Endothelial cell (in vitro differentiated cells): ENCODE data around the gene XPO4. TPM values are rescaled to one million over a fixed set of nuclear protein-coding genes. Genes with fewer than 3 reads are reported as not detected.

Experiments used
- DNase-seq: peaks from one replicate; pipeline ENCODE4 v3.0.0; 2021; ENCODE audit warnings: low spot score
- H3K27ac Mint-ChIP-seq: one replicate; pipeline ENCODE4 v1.8.0; 2021; ENCODE audit warnings: mixed read lengths, inconsistent platforms; ENCODE audit not compliant: unreplicated experiment
- H3K27me3 Mint-ChIP-seq: one replicate; pipeline ENCODE4 v1.8.0; 2021; ENCODE audit warnings: mild to moderate bottlenecking, moderate library complexity, mixed read lengths, inconsistent platforms; ENCODE audit not compliant: unreplicated experiment
- H3K36me3 Mint-ChIP-seq: one replicate; pipeline ENCODE4 v1.8.0; 2021; ENCODE audit warnings: mild to moderate bottlenecking, low read depth, mixed read lengths, inconsistent platforms; ENCODE audit not compliant: unreplicated experiment
- H3K4me1 Mint-ChIP-seq: one replicate; pipeline ENCODE4 v1.8.0; 2021; ENCODE audit warnings: mild to moderate bottlenecking, mixed read lengths, inconsistent platforms; ENCODE audit not compliant: unreplicated experiment
- H3K4me3 Mint-ChIP-seq: one replicate; pipeline ENCODE4 v1.8.0; 2021; ENCODE audit warnings: mild to moderate bottlenecking, mixed read lengths, inconsistent platforms; ENCODE audit not compliant: unreplicated experiment
- H3K9me3 Mint-ChIP-seq: one replicate; pipeline ENCODE4 v1.8.0; 2021; ENCODE audit warnings: mixed read lengths, inconsistent platforms; ENCODE audit not compliant: unreplicated experiment
- CTCF ChIP-seq: fragments of 200-600 bp; sonication (generic); IDR thresholded peaks from one replicate; pipeline ENCODE4 v1.5.0; 2021; ENCODE audit warnings: antibody characterized with exemption; ENCODE audit not compliant: unreplicated experiment
- total RNA-seq: library from RNA; stranded (reverse); fragmentation: NEBNext Ultra II Directional; extraction: Animal tissue kit (Norgen Biotek cat#: 25700); gene quantifications from one replicate; pipeline ENCODE4 v1.2.1, GENCODE V29; 2021; ENCODE audit not compliant: unreplicated experiment

The XPO4 gene
- total RNA-seq, 1 donor from 2014 or later = 18.0 TPM

DNA sequence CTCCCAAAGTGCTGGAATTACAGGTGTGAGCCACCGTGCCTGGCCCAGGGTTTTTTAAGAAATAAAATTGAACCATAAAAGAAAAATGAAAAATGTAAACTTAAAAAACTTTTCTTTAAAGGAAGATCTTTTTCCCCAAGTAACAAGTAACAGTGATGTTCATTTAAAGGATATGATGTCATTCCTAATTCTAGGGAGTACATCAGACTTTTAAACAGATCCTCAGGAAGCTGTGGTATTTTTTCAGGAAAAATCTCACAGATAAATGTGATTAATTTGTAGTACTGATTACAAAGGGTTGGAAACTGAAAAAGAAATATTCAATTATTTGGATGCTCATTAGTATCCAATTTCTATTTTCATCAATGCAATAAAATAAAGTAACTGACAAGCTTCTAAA is 114.2 kb downstream of the XPO4 start:
- Mint-ChIP-seq H3K27ac (no peak overlapping the region), H3K27me3 (peaks cover 7% of the 10 kb centered on the region), H3K4me3 (no peak overlapping the region), H3K36me3 (peaks cover 21% of the 10 kb centered on the region), H3K4me1 (peaks cover 33% of the 10 kb centered on the region), H3K9me3 (no peaks in the 10 kb centered on the region)
- no peak for TF ChIP-seq CTCF
- no peak for DNase-seq

GRCh38 chr13:20787180-20787579 is 115.4 kb downstream of the XPO4 start:
- peaks cover 25% of the 10 kb centered on the region for H3K36me3 Mint-ChIP-seq

GRCh38 chr13:20782116-20782708 is 120.3 kb downstream of the XPO4 start:
- Mint-ChIP-seq H3K36me3 (peaks cover 18% of the 10 kb centered on the region), H3K9me3 (no peaks in the 10 kb centered on the region), H3K27ac (no peak overlapping the region), H3K4me1 (peaks cover 13% of the 10 kb centered on the region), H3K4me3 (no peak overlapping the region), H3K27me3 (peaks cover 4% of the 10 kb centered on the region)
- no peak for TF ChIP-seq CTCF
- no peak for DNase-seq

More at GRCh38 chr13:20787180-20787579, 115.4 kb downstream of the XPO4 start:
- no peak for TF ChIP-seq CTCF
- H3K4me3 Mint-ChIP-seq = no peak overlapping the region
- H3K9me3 Mint-ChIP-seq = no peaks in the 10 kb centered on the region
- no peak for DNase-seq
- H3K27me3 Mint-ChIP-seq = peaks cover 7% of the 10 kb centered on the region
- H3K27ac Mint-ChIP-seq = peak overlapping the region; percentile 93
- peaks cover 35% of the 10 kb centered on the region for H3K4me1 Mint-ChIP-seq

GRCh38 chr13:20780317-20780716 is 122.2 kb downstream of the XPO4 start:
- H3K36me3 Mint-ChIP-seq = peaks cover 15% of the 10 kb centered on the region
- TF ChIP-seq CTCF = no peak
- H3K4me1 Mint-ChIP-seq = peaks cover 2% of the 10 kb centered on the region
- H3K27me3 Mint-ChIP-seq = peaks cover 4% of the 10 kb centered on the region
- H3K9me3 Mint-ChIP-seq = no peaks in the 10 kb centered on the region
- DNase-seq = no peak
- H3K27ac Mint-ChIP-seq = no peak overlapping the region
- no peak overlapping the region for H3K4me3 Mint-ChIP-seq

DNA sequence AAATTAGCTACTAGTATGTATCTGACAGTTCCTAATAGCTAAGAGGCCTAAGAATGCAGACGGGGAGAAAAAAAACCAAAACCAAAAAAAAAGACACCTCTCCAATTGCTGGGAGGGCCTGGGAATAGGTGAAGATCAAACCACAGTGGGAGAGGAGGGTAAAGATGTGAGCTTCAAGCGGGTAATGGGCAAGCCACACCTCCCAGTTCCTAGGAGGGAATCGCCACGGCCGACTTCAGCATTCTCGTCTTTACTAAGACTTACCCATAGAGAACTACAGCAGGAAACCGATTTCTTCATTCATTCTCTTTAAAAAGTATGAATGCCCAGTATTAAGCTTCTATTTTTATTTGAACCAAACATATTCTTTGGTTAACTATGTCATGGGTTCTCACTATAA is 123.1 kb downstream of the XPO4 start:
- Mint-ChIP-seq H3K36me3 (peaks cover 14% of the 10 kb centered on the region), H3K9me3 (no peaks in the 10 kb centered on the region), H3K4me1 (peaks cover 2% of the 10 kb centered on the region), H3K27me3 (peaks cover 4% of the 10 kb centered on the region), H3K4me3 (no peak overlapping the region), H3K27ac (no peak overlapping the region)
- TF ChIP-seq CTCF = no peak
- no peak for DNase-seq
